Ovary (tissue), 3 donors: ENCODE measurements around the gene VIPR1.

Source experiments
- CTCF ChIP-seq, 3 donors: fragments of 450-650 bp in 2 of 3; fragments of 200-600 bp in 1 of 3; IDR thresholded peaks; one replicate each; pipeline versions ENCODE4 v1.5.1 to v1.8.0; 2016 to 2022; ENCODE audit warnings: antibody characterized with exemption in 3 of 3, mild to moderate bottlenecking in 1 of 3
- POLR2A ChIP-seq: fragments of 450-650 bp; IDR thresholded peaks from one replicate; pipeline ENCODE4 v1.6.1; 2017; ENCODE audit warnings: antibody characterized with exemption, mild to moderate bottlenecking, moderate library complexity
- donor health status: DM: no; HTN: no; CAD: no.

- TF ChIP-seq CTCF (IDR thresholded peaks at IDR 0.05) = no peak
- no peak for TF ChIP-seq POLR2A
Observed at GRCh38 chr3:42501321-42501680, 1.1 kb upstream of the VIPR1 start.
